ENCODE results near the gene AMFR.

- no peak for TF ChIP-seq POLR2AphosphoS5 (IDR thresholded peaks at IDR 0.05; ENCODE audit: low read depth, low read length)
- no peak for TF ChIP-seq TAF1 (IDR thresholded peaks at IDR 0.05; ENCODE audit: borderline replicate concordance, insufficient read depth, low read length)
- TF ChIP-seq REST (IDR thresholded peaks at IDR 0.05; ENCODE audit: insufficient read depth in 1 of 2, low read depth in 2 of 2, low read length in 2 of 2) = no peak
- no peak for TF ChIP-seq SIN3A (IDR thresholded peaks at IDR 0.05; ENCODE audit: borderline replicate concordance, insufficient read depth, low read length)
These were observed 97.5 kb downstream of the AMFR start for GRCh38 chr16:56327929-56328258.
